Left forelimb (tissue), 1 donor: ENCODE data around the gene RAB3IL1.
"Not testable (repeated sequence)": the region's sequence is repeated elsewhere in the genome, so short reads cannot be mapped to it uniquely, and the experiment has no call there.

Experiments
- DNase-seq: peaks from one replicate; pipeline ENCODE4 v3.0.0-alpha.2; 2018; ENCODE audit warnings: low spot score

RAB3IL1 gene

GRCh38 chr11:61885784-61886580, 31.4 kb downstream of the RAB3IL1 start:
- DNase-seq = no peak

GRCh38 chr11:61885166-61885778, 32.1 kb downstream of the RAB3IL1 start:
- DNase-seq = no peak

GRCh38 chr11:61883947-61884346, 33.4 kb downstream of the RAB3IL1 start:
- DNase-seq = no peak

- DNase-seq = no peak
Observed at GRCh38 chr11:61883327-61883726, 34.0 kb downstream of the RAB3IL1 start.

- DNase-seq = no peak
Observed at GRCh38 chr11:61882879-61883278, 34.5 kb downstream of the RAB3IL1 start.

GRCh38 chr11:61882267-61882666, 35.1 kb downstream of the RAB3IL1 start:
- not testable (repeated sequence) for DNase-seq

- no peak for DNase-seq
Observed at GRCh38 chr11:61881397-61881796, 36.0 kb downstream of the RAB3IL1 start.

GRCh38 chr11:61880454-61880853, 36.9 kb downstream of the RAB3IL1 start:
- DNase-seq = no peak

GRCh38 chr11:61880031-61880430, 37.3 kb downstream of the RAB3IL1 start:
- no peak for DNase-seq

GRCh38 chr11:61879152-61879551, 38.2 kb downstream of the RAB3IL1 start:
- no peak for DNase-seq

- no peak for DNase-seq
Observed at GRCh38 chr11:61875698-61876097, 41.7 kb downstream of the RAB3IL1 start.

- no peak for DNase-seq
Observed at GRCh38 chr11:61874853-61875252, 42.5 kb downstream of the RAB3IL1 start.

- DNase-seq = no peak
Observed at GRCh38 chr11:61874377-61874809, 43.0 kb downstream of the RAB3IL1 start.

GRCh38 chr11:61873588-61874376, 43.6 kb downstream of the RAB3IL1 start:
- DNase-seq = no peak

- DNase-seq = no peak
Observed at GRCh38 chr11:61872935-61873565, 44.3 kb downstream of the RAB3IL1 start.

GRCh38 chr11:61871158-61871597, 46.2 kb downstream of the RAB3IL1 start:
- DNase-seq = peak; percentile 86

- no peak for DNase-seq
Observed at GRCh38 chr11:61870541-61871031, 46.8 kb downstream of the RAB3IL1 start.

- no peak for DNase-seq
Observed at GRCh38 chr11:61869708-61870451, 47.5 kb downstream of the RAB3IL1 start.

GRCh38 chr11:61869429-61869707, 48.0 kb downstream of the RAB3IL1 start:
- no peak for DNase-seq

GRCh38 chr11:61868571-61869428, 48.6 kb downstream of the RAB3IL1 start:
- no peak for DNase-seq

- no peak for DNase-seq
Observed at GRCh38 chr11:61866958-61867343, 50.4 kb downstream of the RAB3IL1 start.
